ENCODE data around the gene CXCL3.

The CXCL3 gene

DNA sequence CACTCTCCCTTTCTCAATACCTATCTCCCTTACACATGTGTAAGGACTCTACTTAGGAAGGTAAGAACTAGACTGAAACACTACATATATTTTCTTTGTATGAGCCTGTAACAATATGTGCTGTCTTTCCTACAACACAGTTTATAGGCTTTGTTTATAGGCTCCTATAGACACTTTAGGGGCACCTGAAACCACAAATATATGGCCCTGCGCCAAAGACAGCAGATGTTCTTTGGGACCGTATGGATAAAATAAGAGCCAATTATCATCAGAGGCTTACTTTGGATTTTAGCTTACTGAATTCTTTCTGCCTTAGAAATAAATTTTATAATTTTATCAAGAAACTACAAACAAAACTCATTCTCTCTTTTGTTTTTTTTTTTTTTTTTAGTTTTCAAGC, 16.6 kb upstream of the CXCL3 start:
- no peak for DNase-seq

GRCh38 chr4:74054483-74055047, 16.1 kb upstream of the CXCL3 start:
- peak; percentile 23 for DNase-seq

- DNase-seq, result no peak
Observed at GRCh38 chr4:74047152-74047551, 8.7 kb upstream of the CXCL3 start.

DNA sequence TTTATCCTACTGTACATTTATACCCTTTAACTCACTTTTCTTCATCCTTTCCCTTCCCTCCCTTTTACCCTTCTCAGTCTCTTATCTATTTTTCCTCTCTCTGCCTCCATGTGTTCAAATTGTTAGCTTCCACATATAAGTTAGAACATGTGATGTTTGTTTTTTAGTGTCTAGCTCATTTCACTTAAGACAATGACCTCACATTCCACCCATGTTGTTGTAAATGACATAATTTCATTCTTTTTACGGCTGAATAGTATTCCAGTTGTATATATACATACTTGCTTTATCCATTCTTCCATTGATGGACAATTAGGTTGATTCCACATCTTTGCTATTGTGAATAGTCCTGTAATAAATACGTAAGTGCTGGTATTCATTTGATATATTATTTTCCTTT, 7.3 kb upstream of the CXCL3 start:
- DNase-seq, result no peak

- no peak for DNase-seq
Observed at GRCh38 chr4:74045247-74045646, 6.8 kb upstream of the CXCL3 start.

DNA sequence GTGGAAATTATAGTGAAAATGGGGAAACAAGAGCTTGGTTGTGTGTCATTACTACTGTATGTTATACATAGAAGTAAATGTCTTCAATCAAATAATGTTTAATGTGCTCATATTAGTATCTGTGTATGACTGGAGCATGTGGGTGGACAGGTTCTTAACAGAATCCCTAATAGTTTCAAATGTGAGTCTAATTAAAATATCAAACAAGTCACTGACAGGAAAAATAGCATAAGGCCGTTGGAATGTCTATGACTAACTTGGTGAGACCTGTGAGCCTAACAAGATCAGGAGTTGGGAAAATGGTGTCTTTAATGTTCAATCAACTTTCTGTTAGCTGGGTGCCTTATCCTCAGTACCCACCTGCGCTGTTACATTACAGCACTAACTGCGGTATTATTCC, 6.2 kb upstream of the CXCL3 start:
- DNase-seq, result no peak

DNA sequence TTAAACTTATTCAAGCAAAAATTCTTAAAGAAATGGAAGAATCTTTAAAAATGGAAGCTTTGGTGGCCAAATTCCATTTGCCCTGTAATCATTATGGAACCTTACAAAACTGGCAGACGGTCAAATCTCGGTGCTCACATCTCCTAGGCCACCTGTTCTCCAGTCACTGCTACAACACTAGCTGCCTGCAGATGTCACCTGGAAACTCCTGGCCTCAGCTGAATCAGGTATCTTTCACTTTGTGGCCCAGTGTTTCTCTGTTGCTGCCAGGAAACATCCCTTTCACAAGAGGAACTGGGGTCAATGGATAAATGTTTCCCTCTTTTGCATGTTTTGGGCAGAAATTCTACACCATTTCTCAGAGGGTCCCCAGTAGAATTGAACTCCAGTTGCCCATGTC, 4.2 kb upstream of the CXCL3 start:
- no peak for DNase-seq

- DNase-seq, result no peak
Observed at GRCh38 chr4:74041418-74041817, 2.9 kb upstream of the CXCL3 start.

DNA sequence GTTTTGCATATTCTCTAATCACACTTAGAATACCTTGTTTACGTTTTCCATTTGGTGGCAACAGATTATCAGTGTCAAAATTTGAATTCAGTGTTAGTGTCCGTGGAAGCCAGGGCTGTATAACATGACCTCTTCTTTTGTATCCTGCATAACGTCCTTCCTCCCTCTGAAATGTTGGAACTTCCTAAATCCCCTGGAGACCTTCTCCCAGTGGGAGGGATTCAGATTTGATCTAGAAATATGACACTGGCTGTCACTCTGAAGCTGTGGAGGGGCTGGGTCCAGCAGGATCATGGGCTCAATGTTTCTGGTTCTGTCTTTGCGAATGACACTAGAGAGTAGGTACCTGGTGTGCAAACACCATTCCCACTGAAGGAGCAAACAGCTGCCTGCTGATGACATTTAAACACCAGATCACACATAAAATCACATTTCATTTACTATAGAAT, 850 bp upstream of the CXCL3 start:
- DNase-seq, result no peak

DNA sequence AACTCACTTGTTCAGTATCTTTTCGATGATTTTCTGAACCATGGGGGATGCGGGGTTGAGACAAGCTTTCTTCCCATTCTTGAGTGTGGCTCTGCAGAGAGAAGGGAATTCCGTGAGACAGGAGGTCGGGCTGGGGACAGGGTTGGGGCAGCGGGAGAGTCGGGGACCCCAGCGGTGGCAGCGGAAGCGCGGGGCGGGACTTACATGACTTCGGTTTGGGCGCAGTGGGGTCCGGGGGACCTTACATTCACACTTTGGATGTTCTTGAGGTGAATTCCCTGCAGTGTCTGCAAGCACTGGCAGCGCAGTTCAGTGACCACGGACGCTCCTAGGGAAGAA, 434 bp downstream of the CXCL3 start:
- no peak for DNase-seq

- no peak for DNase-seq
Observed at GRCh38 chr4:74037076-74037955, 1.2 kb downstream of the CXCL3 start.

DNA sequence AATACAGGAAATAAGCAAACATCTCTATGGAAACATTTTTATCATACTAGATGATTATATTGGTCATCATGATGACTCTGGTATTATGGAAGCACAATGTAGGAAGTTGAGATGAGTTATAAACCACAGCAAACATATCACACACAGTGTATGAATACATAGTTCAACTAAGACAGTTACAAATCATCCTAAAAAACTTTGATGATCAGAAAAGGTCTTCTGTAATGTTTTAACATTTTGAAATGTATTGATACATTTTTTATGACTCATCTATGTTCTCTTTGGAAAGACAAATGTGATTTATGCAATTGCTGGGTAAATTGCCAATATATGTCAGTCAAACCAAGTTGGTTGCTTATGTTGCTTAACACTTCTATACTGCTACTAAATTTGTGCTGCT, 4.8 kb downstream of the CXCL3 start:
- peak; percentile 79 for DNase-seq

DNA sequence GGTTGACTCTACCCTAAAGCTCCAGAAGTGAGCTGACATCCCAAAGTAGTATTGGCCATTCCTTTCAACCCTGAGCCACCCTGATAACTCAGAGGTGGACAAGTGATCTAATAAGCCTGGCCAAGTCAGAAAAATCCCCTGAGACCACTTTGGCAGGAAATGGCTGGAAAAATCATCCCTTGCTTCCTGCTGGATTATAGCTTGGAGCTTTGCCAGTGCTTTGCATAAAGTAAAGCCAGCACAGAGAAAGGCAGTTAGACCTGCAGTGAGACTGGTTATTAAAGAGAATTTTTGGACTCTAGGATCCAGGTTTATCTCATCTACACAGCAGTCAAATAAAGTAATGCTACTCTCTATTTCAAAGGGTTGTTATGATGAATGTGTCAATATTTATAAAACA, 6.4 kb downstream of the CXCL3 start:
- no peak for DNase-seq

GRCh38 chr4:74031576-74031975, 6.9 kb downstream of the CXCL3 start:
- DNase-seq, result peak; percentile 24

DNA sequence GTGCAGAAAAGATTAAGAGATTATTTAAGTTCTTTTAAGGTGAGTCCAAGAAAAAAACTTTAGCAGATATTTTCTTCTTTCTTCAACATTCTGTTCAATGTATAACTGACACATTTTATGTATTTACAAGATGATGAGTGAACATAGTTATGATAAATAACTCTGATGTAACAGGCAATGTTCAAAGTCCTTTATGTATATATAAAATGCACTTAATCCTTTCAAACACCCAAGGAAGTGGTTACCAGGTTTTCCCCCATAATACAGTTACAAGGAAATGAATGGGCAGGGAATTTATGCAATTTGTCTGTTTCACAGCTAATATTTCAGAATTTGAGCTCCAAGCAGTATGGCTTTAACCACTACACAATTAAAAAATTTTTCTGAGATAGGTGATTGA, 8.2 kb downstream of the CXCL3 start:
- no peak for DNase-seq

GRCh38 chr4:74028504-74028903, 10.0 kb downstream of the CXCL3 start:
- DNase-seq, result no peak

DNA sequence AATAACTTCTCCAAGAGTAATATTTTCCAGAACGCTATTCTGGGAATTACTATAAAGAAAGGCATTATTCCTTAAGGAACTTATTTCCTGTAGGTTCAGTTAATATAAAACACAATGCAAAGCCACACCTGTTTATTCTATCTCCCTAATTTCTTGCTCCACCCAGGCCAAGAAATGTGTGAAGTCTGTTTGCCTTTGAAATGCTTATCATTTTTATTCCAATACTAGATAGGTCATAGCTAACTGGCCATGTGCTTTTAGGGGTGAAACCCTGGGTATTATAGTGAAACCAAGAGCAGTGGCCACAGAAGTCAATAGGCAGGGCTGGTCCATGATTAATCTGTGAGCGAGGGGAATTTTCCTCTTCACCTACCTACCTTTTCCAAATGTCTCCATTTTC, 14.8 kb downstream of the CXCL3 start:
- DNase-seq, result no peak

- DNase-seq, result peak; percentile 65
Observed at GRCh38 chr4:74021601-74022000, 16.9 kb downstream of the CXCL3 start.

- DNase-seq, result peak; percentile 89
Observed at GRCh38 chr4:74018771-74019170, 19.7 kb downstream of the CXCL3 start.

DNA sequence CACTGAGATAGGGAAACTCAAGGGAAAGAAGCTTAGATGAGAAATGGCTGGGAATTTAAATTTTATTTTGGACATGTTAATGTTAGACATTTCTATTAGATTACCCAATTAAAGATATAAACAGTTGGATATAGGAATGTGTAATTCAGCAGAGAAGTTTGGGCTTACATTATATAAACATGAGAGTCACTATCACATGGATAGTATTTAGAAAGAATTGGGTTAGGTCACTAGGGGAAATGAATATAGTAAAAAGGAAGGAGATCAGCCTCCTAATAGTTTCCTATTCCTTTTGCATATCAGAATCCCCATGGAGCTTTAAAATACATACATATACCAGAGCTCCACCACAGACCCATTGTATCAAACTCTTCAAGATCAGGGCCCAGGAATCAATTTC, 20.4 kb downstream of the CXCL3 start:
- DNase-seq, result peak; percentile 62

DNA sequence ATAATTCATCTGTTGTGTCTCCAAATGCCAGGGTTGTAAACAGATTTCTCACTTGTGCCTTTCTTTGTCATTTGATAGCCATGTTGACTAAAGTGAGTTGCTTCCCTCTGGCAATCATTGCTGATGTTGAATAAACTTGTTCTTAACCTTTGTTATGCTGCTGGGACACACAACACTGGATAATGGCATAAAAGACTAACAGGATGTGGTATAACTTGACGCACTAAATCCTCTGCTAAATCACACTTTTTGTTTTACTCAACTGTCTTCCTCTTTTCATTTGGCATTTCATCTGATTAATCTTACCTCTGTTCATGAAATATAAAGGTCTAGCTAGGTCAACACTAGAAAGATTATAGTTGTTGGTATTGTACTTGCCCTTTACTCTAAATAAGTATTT, 22.4 kb downstream of the CXCL3 start:
- DNase-seq, result peak; percentile 72

DNA sequence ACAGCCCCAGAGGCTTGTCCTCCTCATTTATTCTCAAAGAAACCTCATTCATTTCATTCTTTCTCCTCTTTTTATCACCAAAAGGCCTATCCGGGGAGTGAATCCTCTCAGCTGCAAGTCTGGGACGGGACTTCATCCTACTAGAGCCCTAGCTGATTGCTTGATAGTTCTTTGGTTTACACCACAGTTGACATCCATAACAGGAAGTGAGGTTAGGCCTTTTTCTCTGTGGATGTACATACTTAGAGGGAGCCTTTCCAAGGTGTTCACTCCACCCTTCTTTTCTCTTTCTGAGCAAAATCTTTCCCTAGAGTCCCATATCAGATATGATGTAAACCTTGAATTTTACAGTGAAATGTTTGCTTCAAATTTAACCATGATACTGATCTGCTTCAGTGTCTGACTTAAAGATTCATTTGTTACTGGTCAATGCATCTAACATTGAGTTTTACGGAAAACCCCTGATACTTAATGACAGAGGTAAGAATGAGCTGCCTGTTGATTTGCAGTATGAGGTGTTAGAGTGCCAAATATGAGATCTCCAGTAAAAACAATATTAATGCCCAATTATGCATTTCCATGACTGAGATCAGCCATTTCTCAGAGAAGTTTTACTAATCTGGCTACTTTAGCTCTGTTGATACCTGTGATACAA, 23.2 kb downstream of the CXCL3 start:
- no peak for DNase-seq

- no peak for DNase-seq
Observed at GRCh38 chr4:74014332-74014731, 24.2 kb downstream of the CXCL3 start.

GRCh38 chr4:74013264-74013663, 25.2 kb downstream of the CXCL3 start:
- peak; percentile 47 for DNase-seq
